Activated B cell treated with CpG ODN at 0.5 μM for 24 hours (primary cell): Measurements from ENCODE around the gene CHN2. TPM values are rescaled to one million over a fixed set of nuclear protein-coding genes. Genes with fewer than 3 reads are reported as not detected.

Experiments
- ATAC-seq: fragments of 200-7000 bp; cut with Tn5 transposase; one replicate; pipeline ENCODE4 v1.10.0; 2021; ENCODE audit warnings: low read depth, mild to moderate bottlenecking, moderate library complexity
- CTCF ChIA-PET: fragments of 350-600 bp; sonication (Branson Sonifier 250); formaldehyde crosslinking; loops from one replicate; lab custom pipeline; 2021; ENCODE audit warnings: antibody characterized with exemption; lab: Charles Lee
- POLR2A ChIA-PET: fragments of 350-600 bp; sonication (Branson Sonifier 250); formaldehyde crosslinking; loops from one replicate; lab custom pipeline; 2021; ENCODE audit warnings: antibody characterized with exemption; lab: Charles Lee
- DNase-seq: peaks from one replicate; pipeline ENCODE4 v3.0.0; 2022
- H3K27ac Mint-ChIP-seq: one replicate; pipeline ENCODE4 v1.8.0; 2020; ENCODE audit warnings: mixed read lengths
- H3K27me3 Mint-ChIP-seq: one replicate; pipeline ENCODE4 v1.8.0; 2021; ENCODE audit warnings: mixed read lengths
- H3K36me3 Mint-ChIP-seq: one replicate; pipeline ENCODE4 v1.8.0; 2021; ENCODE audit warnings: low read depth, mixed read lengths
- H3K4me1 Mint-ChIP-seq: one replicate; pipeline ENCODE4 v1.8.0; 2021; ENCODE audit warnings: mixed read lengths
- H3K4me3 Mint-ChIP-seq: one replicate; pipeline ENCODE4 v1.8.0; 2020; ENCODE audit warnings: mild to moderate bottlenecking, mixed read lengths
- H3K9me3 Mint-ChIP-seq: one replicate; pipeline ENCODE4 v1.8.0; 2020; ENCODE audit warnings: mixed read lengths
- CTCF ChIP-seq: fragments of 200-600 bp; IDR thresholded peaks from one replicate; pipeline ENCODE4 v1.8.0; 2022; ENCODE audit warnings: antibody characterized with exemption, mild to moderate bottlenecking
- intact Hi-C: fragments of 100-400 bp; cut with micrococcal nuclease; formaldehyde crosslinking; loops from one replicate; pipeline ENCODE4 v1.15.1; 2024
- total RNA-seq: library from RNA; stranded (reverse); gene quantifications from 2 replicates; pipeline ENCODE4 v1.2.3, GENCODE V29; 2022

Gene CHN2
- total RNA-seq, 1 donor from 2014 or later: 1.8 TPM

GRCh38 chr7:29359482-29360093, 165.0 kb downstream of the CHN2 start:
- intact Hi-C loops: no loop called here
- H3K4me1 Mint-ChIP-seq: no peaks in the 10 kb centered on the region

GRCh38 chr7:29360633-29361625, 166.4 kb downstream of the CHN2 start:
- ATAC-seq (no peak), DNase-seq (no peak)
- intact Hi-C loops: no loop called here
- Mint-ChIP-seq H3K36me3 (no peaks in the 10 kb centered on the region), H3K4me1 (no peaks in the 10 kb centered on the region), H3K4me3 (no peak overlapping the region), H3K27ac (no peak overlapping the region), H3K9me3 (no peaks in the 10 kb centered on the region), H3K27me3 (no peaks in the 10 kb centered on the region)
- ChIA-PET CTCF (no interaction called here), POLR2A (no interaction called here)
- TF ChIP-seq CTCF: no peak

More at GRCh38 chr7:29359482-29360093, 165.0 kb downstream of the CHN2 start:
- POLR2A ChIA-PET: no interaction called here
- CTCF ChIA-PET: no interaction called here
- Mint-ChIP-seq H3K27ac (no peak overlapping the region), H3K9me3 (no peaks in the 10 kb centered on the region), H3K36me3 (no peaks in the 10 kb centered on the region), H3K27me3 (no peaks in the 10 kb centered on the region), H3K4me3 (no peak overlapping the region)
- ATAC-seq: no peak
- DNase-seq: no peak
- TF ChIP-seq CTCF: no peak

- CTCF ChIA-PET: no interaction called here
- POLR2A ChIA-PET: no interaction called here
- no peak overlapping the region for H3K4me3 Mint-ChIP-seq
These were observed 167.8 kb downstream of the CHN2 start for GRCh38 chr7:29362380-29362779.

GRCh38 chr7:29363636-29364425, 169.3 kb downstream of the CHN2 start:
- TF ChIP-seq CTCF: no peak
- Mint-ChIP-seq H3K36me3 (no peaks in the 10 kb centered on the region), H3K27me3 (no peaks in the 10 kb centered on the region), H3K4me1 (no peaks in the 10 kb centered on the region), H3K4me3 (no peak overlapping the region), H3K27ac (no peak overlapping the region), H3K9me3 (no peaks in the 10 kb centered on the region)
- ChIA-PET POLR2A (no interaction called here), CTCF (no interaction called here)
- DNase-seq (no peak), ATAC-seq (no peak)
- intact Hi-C loops: no loop called here

More at GRCh38 chr7:29362380-29362779, 167.8 kb downstream of the CHN2 start:
- Mint-ChIP-seq H3K9me3 (no peaks in the 10 kb centered on the region), H3K4me1 (no peaks in the 10 kb centered on the region), H3K27ac (no peak overlapping the region), H3K36me3 (no peaks in the 10 kb centered on the region), H3K27me3 (no peaks in the 10 kb centered on the region)
- intact Hi-C loops: no loop called here
- no peak for TF ChIP-seq CTCF
- DNase-seq (no peak), ATAC-seq (no peak)
